B cell (primary cell): ENCODE data around the gene RCSD1. TPM values are rescaled to one million over a fixed set of nuclear protein-coding genes. Genes with fewer than 3 reads are reported as not detected.
A peak's percentile ranks its signal among the peaks of the same experiment; 100 is the strongest.

ENCODE experiments used
- ATAC-seq: fragments of 200-7000 bp; cut with Tn5 transposase; one replicate; pipeline ENCODE4 v1.10.0; 2021; ENCODE audit warnings: low read depth, mild to moderate bottlenecking, moderate number of reproducible peaks, moderate library complexity
- CTCF ChIA-PET: fragments of 350-600 bp; sonication (Branson Sonifier 250); formaldehyde crosslinking; loops from one replicate; lab custom pipeline; 2021; ENCODE audit warnings: antibody characterized with exemption, inconsistent platforms; lab: Charles Lee
- POLR2A ChIA-PET: fragments of 350-600 bp; sonication (Branson Sonifier 250); formaldehyde crosslinking; loops from one replicate; lab custom pipeline; 2021; ENCODE audit warnings: antibody characterized with exemption; lab: Charles Lee
- DNase-seq: peaks from one replicate; pipeline ENCODE4 v3.0.0; 2013
- H2AFZ ChIP-seq: 2 replicates; pipeline ENCODE4 v1.6.1; 2012; ENCODE audit warnings: mild to moderate bottlenecking, low read depth, low read length; ENCODE audit not compliant: insufficient read depth, poor library complexity, severe bottlenecking
- H3K27ac ChIP-seq, 2 donors: 1 replicate in 1 of 2; 2 replicates in 1 of 2; pipeline ENCODE4 v1.5.1; 2012 to 2013; ENCODE audit warnings: low read length in 2 of 2, mild to moderate bottlenecking in 2 of 2, moderate library complexity in 1 of 2
- H3K27me3 ChIP-seq, 4 experiments: fragments of 200-600 bp in 1 of 4; sonication (generic) in 1 of 4; replicated peaks in 1 of 4; 1 replicate in 2 of 4; 2 replicates in 2 of 4; pipeline versions ENCODE4 v1.6.1 to v1.7.0; 2013 to 2016; ENCODE audit warnings: low read length in 3 of 4, mild to moderate bottlenecking in 2 of 4, mixed read lengths in 1 of 4, moderate library complexity in 1 of 4; ENCODE audit not compliant: insufficient read depth in 4 of 4, control insufficient read depth in 3 of 4; ENCODE audit errors: control extremely low read depth in 1 of 4
- H3K36me3 ChIP-seq, 2 experiments: replicated peaks in 1 of 2; 1 replicate in 1 of 2; 2 replicates in 1 of 2; pipeline versions ENCODE4 v1.6.1 to v1.7.1; 2013; ENCODE audit warnings: low read length in 1 of 2; ENCODE audit not compliant: insufficient read depth in 2 of 2, control insufficient read depth in 1 of 2; ENCODE audit errors: control extremely low read depth in 1 of 2, extremely low read depth in 1 of 2
- H3K4me1 ChIP-seq, 2 donors: fragments of 200-600 bp in 1 of 2; sonication (generic) in 1 of 2; 1 replicate in 1 of 2; 2 replicates in 1 of 2; pipeline versions ENCODE4 v1.5.1 to v1.6.1; 2013 to 2017; ENCODE audit warnings: low read length in 2 of 2; ENCODE audit not compliant: control insufficient read depth in 2 of 2, insufficient read depth in 2 of 2
- H3K4me2 ChIP-seq: replicated peaks from 2 replicates; pipeline ENCODE3; 2012; ENCODE audit warnings: mild to moderate bottlenecking, low read depth, low read length; ENCODE audit not compliant: poor library complexity, severe bottlenecking
- H3K4me3 ChIP-seq, 5 experiments: fragments of 200-600 bp in 1 of 5; sonication (generic) in 1 of 5; 1 replicate in 3 of 5; 2 replicates in 2 of 5; pipeline versions ENCODE4 v1.5.1 to v1.7.0; 2011 to 2016; ENCODE audit warnings: low read length in 4 of 5, mild to moderate bottlenecking in 4 of 5, low read depth in 2 of 5, control low read depth in 1 of 5, moderate library complexity in 1 of 5; ENCODE audit not compliant: insufficient read depth in 1 of 5; ENCODE audit errors: control extremely low read depth in 1 of 5, extremely low read depth in 1 of 5
- H3K79me2 ChIP-seq: fragments of 200-600 bp; sonication (generic); one replicate; pipeline ENCODE4 v1.6.0; 2016; ENCODE audit warnings: low read length; ENCODE audit not compliant: control insufficient read depth, insufficient read depth
- H3K9ac ChIP-seq: fragments of 200-600 bp; sonication (generic); 2 replicates; pipeline ENCODE4 v1.6.1; 2017; ENCODE audit warnings: mild to moderate bottlenecking, low read length, moderate library complexity
- H3K9me3 ChIP-seq, 3 donors: one replicate each; pipeline versions ENCODE4 v1.6.1 to v1.7.1; 2013; ENCODE audit warnings: low read length in 2 of 3; ENCODE audit not compliant: control insufficient read depth in 2 of 3, insufficient read depth in 1 of 3; ENCODE audit errors: control extremely low read depth in 1 of 3
- H4K20me1 ChIP-seq: 2 replicates; pipeline ENCODE4 v1.6.0; 2012; ENCODE audit warnings: mild to moderate bottlenecking, low read length; ENCODE audit not compliant: insufficient read depth, control insufficient read depth, poor library complexity, severe bottlenecking
- H3K27ac Mint-ChIP-seq: one replicate; pipeline ENCODE4 v1.8.0; 2021; ENCODE audit warnings: mixed read lengths
- H3K27me3 Mint-ChIP-seq: one replicate; pipeline ENCODE4 v1.8.0; 2021; ENCODE audit warnings: mixed read lengths
- H3K4me1 Mint-ChIP-seq: one replicate; pipeline ENCODE4 v1.8.0; 2021; ENCODE audit warnings: mixed read lengths
- H3K4me3 Mint-ChIP-seq: one replicate; pipeline ENCODE4 v1.8.0; 2021; ENCODE audit warnings: mixed read lengths
- H3K9me3 Mint-ChIP-seq: one replicate; pipeline ENCODE4 v1.8.0; 2022; ENCODE audit warnings: mixed read lengths; ENCODE audit not compliant: insufficient read depth
- CTCF ChIP-seq: fragments of 200-600 bp; IDR thresholded peaks from one replicate; pipeline ENCODE4 v1.8.0; 2022; ENCODE audit warnings: antibody characterized with exemption, mild to moderate bottlenecking
- EZH2 ChIP-seq: IDR thresholded peaks from 2 replicates; pipeline ENCODE4 v1.6.1; 2012; ENCODE audit warnings: borderline replicate concordance, low read depth, mild to moderate bottlenecking, moderate library complexity, low read length; ENCODE audit not compliant: insufficient read depth, poor library complexity, severe bottlenecking
- WGBS: methylation state at CpG from one replicate; pipeline ENCODE4 v1.1.5; 2013; ENCODE audit warnings: missing lambda C conversion rate; ENCODE audit not compliant: insufficient coverage; 5-methylcytosine and 5-hydroxymethylcytosine counted together
- intact Hi-C: fragments of 100-400 bp; cut with micrococcal nuclease; formaldehyde crosslinking; loops from one replicate; pipeline ENCODE4 v1.10.0; 2022
- polyA plus RNA-seq: library from polyadenylated mRNA; depleted of rRNA; stranded (reverse); fragments of >200 nt; gene quantifications from 2 replicates; pipeline ENCODE4 v1.2.3, GENCODE V29; 2012
- total RNA-seq, 2 donors: library from RNA; stranded (reverse); fragments of 120-200 nt in 1 of 2; gene quantifications; 1 replicate in 1 of 2; 2 replicates in 1 of 2; pipeline versions ENCODE4 v1.2.3 to v1.2.4, GENCODE V29; 2013 to 2022

The RCSD1 gene
- total and polyA plus RNA-seq, 2 donors (not counting 1 experiment from before 2014, with no cell fraction given), result 129 to 525 TPM

GRCh38 chr1:167676205-167676915 lies 46.3 kb downstream of the RCSD1 start:
- peaks cover 100% of the 10 kb centered on the region for H4K20me1 ChIP-seq
- Mint-ChIP-seq H3K27ac (peak overlapping the region; percentile 77), H3K9me3 (no peaks in the 10 kb centered on the region), H3K27me3 (no peaks in the 10 kb centered on the region), H3K4me1 (peaks cover 33% of the 10 kb centered on the region), H3K4me3 (peak overlapping the region; percentile 32)
- peak overlapping the region; percentile 44 for H3K4me2 ChIP-seq
- 100% methylated on average over 1 of the region's 2 CpGs for WGBS
- peaks cover 79 to 81% of the 10 kb centered on the region in 2 donors for H3K4me1 ChIP-seq
- H3K27me3 ChIP-seq, result no peaks in the 10 kb centered on the region
- no peak for TF ChIP-seq EZH2
- no peak for TF ChIP-seq CTCF
- H2AFZ ChIP-seq, result no peak overlapping the region
- POLR2A ChIA-PET, result interaction anchor here (0.6 kb wide), 1 partner anchor 131 kb away, joined by 3 read pairs; no protein-coding TSS in a partner anchor
- H3K79me2 ChIP-seq, result peaks cover 100% of the 10 kb centered on the region
- intact Hi-C loops, result no loop called here
- CTCF ChIA-PET, result interaction anchor here (0.8 to 9.8 kb wide), 10 partner anchors 9 to 113 kb away, joined by 3 to 77 read pairs (median 3); no protein-coding TSS in a partner anchor
- peak overlapping the region; percentile 20 to 71 for H3K27ac ChIP-seq
- DNase-seq (no peak), ATAC-seq (no peak)
- H3K9ac ChIP-seq, result peak overlapping the region; percentile 19
- peaks cover 0 to 4% (median 0%) of the 10 kb centered on the region in 3 donors for H3K9me3 ChIP-seq
- no peak overlapping the region for H3K4me3 ChIP-seq
- peaks cover 20 to 88% of the 10 kb centered on the region in 2 experiments for H3K36me3 ChIP-seq
